ENCODE measurements around the gene HSFX4.
"Not testable (repeated sequence)": the region's sequence is repeated elsewhere in the genome, so short reads cannot be mapped to it uniquely, and the experiment has no call there.

DNA sequence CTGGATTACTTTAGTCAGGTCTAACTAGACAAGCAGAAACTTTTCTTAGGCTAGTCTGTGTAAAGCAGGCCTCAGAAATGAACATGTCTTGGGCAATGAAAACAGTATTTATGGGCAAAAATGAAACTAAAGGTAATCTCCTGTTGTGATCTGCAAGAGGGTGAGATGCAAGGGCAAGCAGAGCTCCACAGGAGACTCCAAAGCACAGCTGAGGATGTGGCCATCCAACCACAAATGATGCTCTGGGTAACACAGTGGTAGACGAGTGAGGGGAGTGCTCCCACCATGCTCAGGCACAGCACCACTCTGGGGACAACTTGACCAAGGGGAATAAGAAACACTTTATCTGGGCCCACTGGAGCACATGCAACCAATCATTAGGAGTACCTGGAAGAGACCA is 738 bp upstream of the HSFX4 start:
- TF ChIP-seq, protein P1, sequence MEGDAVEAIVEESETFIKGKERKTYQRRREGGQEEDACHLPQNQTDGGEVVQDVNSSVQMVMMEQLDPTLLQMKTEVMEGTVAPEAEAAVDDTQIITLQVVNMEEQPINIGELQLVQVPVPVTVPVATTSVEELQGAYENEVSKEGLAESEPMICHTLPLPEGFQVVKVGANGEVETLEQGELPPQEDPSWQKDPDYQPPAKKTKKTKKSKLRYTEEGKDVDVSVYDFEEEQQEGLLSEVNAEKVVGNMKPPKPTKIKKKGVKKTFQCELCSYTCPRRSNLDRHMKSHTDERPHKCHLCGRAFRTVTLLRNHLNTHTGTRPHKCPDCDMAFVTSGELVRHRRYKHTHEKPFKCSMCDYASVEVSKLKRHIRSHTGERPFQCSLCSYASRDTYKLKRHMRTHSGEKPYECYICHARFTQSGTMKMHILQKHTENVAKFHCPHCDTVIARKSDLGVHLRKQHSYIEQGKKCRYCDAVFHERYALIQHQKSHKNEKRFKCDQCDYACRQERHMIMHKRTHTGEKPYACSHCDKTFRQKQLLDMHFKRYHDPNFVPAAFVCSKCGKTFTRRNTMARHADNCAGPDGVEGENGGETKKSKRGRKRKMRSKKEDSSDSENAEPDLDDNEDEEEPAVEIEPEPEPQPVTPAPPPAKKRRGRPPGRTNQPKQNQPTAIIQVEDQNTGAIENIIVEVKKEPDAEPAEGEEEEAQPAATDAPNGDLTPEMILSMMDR (IDR thresholded peaks at IDR 0.05; ENCODE audit: extremely low read depth in 1 of 2, insufficient read depth in 1 of 2, low read depth in 1 of 2, low read length in 2 of 2), result not testable (repeated sequence)
- not testable (repeated sequence) for TF ChIP-seq POLR2A (IDR thresholded peaks at IDR 0.05; ENCODE audit: low read depth, low read length); EZH2 (IDR thresholded peaks at IDR 0.05; ENCODE audit: borderline replicate concordance, low read depth, low read length, severe bottlenecking); POLR2AphosphoS5 (IDR thresholded peaks at IDR 0.05; ENCODE audit: insufficient read depth, low read depth, low read length)
- TF ChIP-seq, protein P2, sequence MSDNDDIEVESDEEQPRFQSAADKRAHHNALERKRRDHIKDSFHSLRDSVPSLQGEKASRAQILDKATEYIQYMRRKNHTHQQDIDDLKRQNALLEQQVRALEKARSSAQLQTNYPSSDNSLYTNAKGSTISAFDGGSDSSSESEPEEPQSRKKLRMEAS (IDR thresholded peaks at IDR 0.05; ENCODE audit: insufficient read depth, insufficient read length), result not testable (repeated sequence)

All from endothelial cell of umbilical vein (primary cell).